Measurements from ENCODE around the gene FURIN.
"Not testable (repeated sequence)": the region's sequence is repeated elsewhere in the genome, so short reads cannot be mapped to it uniquely, and the experiment has no call there.

The FURIN gene

DNA sequence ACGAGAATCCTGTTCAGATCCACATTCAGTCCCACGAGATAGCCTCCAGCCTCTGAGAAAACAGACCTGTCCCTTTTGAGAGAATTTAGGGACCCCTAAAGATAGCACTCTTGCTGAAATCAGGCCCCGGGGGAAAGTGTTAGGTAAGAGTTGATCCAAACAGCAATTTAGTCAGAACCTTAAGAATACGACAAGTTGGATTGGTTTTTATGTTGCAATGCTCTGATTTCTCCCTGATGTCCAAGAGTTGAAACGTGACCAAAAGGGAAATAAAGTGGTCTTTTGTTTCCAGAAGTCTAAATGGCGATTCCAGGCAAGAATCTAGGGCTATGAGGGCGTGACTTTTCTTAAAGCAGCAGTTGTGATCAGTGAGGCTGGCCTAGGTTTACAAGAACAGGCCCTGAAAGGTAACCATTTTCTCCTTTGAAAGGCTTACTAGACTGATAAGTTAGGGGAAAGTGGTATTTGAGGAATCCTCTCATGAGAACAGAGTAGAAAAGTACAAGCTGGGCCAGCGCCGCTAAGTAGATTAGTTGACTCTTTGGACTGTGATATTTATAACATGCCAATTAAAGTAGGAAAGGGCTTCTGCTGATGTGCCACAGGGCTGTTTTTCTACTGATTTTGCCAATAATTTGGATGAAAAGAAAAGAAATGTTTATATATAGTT, 39.6 kb downstream of the FURIN start:
- Histone ChIP-seq H3K9me3 (ENCODE audit: control insufficient read depth in 1 of 2, low read length in 2 of 2) (no peaks in the 10 kb centered on the region), H3K27ac (ENCODE audit: low read length) (no peak overlapping the region), H3K27me3 (ENCODE audit: low read depth, low read length) (no peaks in the 10 kb centered on the region), H3K4me3 (ENCODE audit: low read depth in 1 of 2, low read length in 2 of 2) (no peak overlapping the region), H3K36me3 (ENCODE audit: control insufficient read depth in 1 of 2, insufficient read depth in 2 of 2, low read length in 2 of 2) (peaks cover 57 to 77% of the 10 kb centered on the region in 2 donors), H3K4me1 (ENCODE audit: control insufficient read depth in 1 of 2, insufficient read depth in 2 of 2, low read length in 2 of 2) (peaks cover 8 to 11% of the 10 kb centered on the region in 2 donors)

DNA sequence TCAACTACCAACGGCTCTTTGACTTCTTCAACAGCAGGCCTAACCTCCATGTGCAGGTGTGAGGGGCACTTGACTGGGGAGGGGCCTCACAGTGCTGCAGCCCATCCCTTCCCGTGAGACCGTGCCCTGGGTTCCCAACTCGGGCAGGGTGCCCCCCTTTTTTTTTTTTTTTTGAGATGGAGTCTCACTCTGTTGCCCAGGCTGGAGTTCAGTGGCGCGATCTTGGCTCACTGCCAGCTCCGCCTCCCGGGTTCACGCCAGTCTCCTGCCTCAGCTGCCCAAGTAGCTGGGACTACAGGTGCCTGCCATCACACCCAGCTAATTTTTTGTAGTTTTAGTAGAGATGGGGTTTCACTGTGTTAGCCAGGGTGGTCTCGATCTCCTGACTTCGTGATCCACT, 41.1 kb downstream of the FURIN start:
- H3K4me3 ChIP-seq (ENCODE audit: low read depth in 1 of 2, low read length in 2 of 2); H3K27me3 ChIP-seq (ENCODE audit: low read depth, low read length); H3K9me3 ChIP-seq (ENCODE audit: control insufficient read depth in 1 of 2, low read length in 2 of 2); H3K4me1 ChIP-seq (ENCODE audit: control insufficient read depth in 1 of 2, insufficient read depth in 2 of 2, low read length in 2 of 2); H3K27ac ChIP-seq (ENCODE audit: low read length): not testable (repeated sequence)
- peaks cover 67 to 91% of the 10 kb centered on the region in 2 donors for H3K36me3 ChIP-seq (ENCODE audit: control insufficient read depth in 1 of 2, insufficient read depth in 2 of 2, low read length in 2 of 2)

DNA sequence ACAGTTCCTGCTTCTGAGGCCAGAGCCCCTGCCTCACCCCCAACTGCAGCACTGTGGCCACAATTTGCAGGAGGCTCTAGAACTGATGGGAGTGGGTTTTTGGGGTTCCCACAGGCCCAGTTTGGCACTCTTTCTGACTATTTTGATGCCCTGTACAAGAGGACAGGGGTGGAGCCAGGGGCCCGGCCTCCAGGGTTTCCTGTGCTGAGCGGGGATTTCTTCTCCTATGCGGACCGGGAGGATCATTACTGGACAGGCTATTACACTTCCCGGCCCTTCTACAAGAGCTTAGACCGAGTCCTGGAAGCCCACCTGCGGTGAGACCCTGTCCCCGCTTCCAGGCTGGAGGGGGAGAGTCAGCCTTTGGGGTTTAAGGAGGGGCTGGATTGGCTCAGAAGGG, 41.6 kb downstream of the FURIN start:
- no peak overlapping the region for H3K27ac ChIP-seq (ENCODE audit: low read length)
- no peaks in the 10 kb centered on the region for H3K27me3 ChIP-seq (ENCODE audit: low read depth, low read length)
- no peak overlapping the region for H3K4me3 ChIP-seq (ENCODE audit: low read depth in 1 of 2, low read length in 2 of 2)
- H3K9me3 ChIP-seq (ENCODE audit: control insufficient read depth in 1 of 2, low read length in 2 of 2): no peaks in the 10 kb centered on the region
- peaks cover 70 to 97% of the 10 kb centered on the region in 2 donors for H3K36me3 ChIP-seq (ENCODE audit: control insufficient read depth in 1 of 2, insufficient read depth in 2 of 2, low read length in 2 of 2)
- H3K4me1 ChIP-seq (ENCODE audit: control insufficient read depth in 1 of 2, insufficient read depth in 2 of 2, low read length in 2 of 2): peaks cover 0 to 4% of the 10 kb centered on the region in 2 donors

DNA sequence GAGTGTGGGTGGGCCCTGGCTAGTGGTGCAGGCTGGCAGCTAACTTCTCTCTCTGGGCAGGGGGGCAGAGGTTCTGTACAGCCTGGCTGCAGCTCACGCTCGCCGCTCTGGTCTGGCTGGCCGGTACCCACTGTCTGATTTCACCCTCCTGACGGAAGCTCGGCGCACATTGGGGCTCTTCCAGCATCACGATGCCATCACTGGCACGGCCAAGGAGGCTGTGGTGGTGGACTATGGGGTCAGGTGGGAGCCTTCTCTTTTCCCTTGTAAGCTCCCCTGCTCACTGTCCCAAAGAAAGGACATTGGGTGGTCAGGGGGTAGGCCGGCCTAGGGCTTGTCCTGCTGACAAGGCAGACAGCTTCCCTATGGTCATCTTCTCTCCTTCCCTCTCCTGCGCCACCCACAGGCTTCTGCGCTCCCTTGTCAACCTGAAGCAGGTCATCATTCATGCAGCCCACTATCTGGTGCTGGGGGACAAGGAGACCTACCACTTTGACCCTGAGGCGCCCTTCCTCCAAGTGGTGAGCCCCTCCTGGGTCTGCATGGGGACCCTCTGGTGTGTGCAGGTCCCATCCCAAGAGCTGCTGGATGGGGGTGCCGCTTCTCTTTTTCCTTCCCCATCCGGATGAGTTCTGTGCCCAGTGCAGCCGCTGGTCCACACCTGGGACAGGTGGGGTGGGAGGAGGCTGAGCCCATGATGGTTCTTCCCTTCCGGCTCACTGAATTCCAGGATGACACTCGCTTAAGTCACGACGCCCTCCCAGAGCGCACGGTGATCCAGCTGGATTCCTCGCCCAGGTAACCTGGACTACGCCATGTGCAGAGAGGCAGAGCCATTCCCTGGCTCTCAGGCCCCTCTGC, 42.3 kb downstream of the FURIN start:
- H3K9me3 ChIP-seq (ENCODE audit: control insufficient read depth in 1 of 2, low read length in 2 of 2): no peaks in the 10 kb centered on the region
- peaks cover 0 to 4% of the 10 kb centered on the region in 2 donors for H3K4me1 ChIP-seq (ENCODE audit: control insufficient read depth in 1 of 2, insufficient read depth in 2 of 2, low read length in 2 of 2)
- H3K36me3 ChIP-seq (ENCODE audit: control insufficient read depth in 1 of 2, insufficient read depth in 2 of 2, low read length in 2 of 2): peaks cover 72 to 96% of the 10 kb centered on the region in 2 donors
- no peaks in the 10 kb centered on the region for H3K27me3 ChIP-seq (ENCODE audit: low read depth, low read length)
- no peak overlapping the region for H3K4me3 ChIP-seq (ENCODE audit: low read depth in 1 of 2, low read length in 2 of 2)
- H3K27ac ChIP-seq (ENCODE audit: low read length): no peak overlapping the region

DNA sequence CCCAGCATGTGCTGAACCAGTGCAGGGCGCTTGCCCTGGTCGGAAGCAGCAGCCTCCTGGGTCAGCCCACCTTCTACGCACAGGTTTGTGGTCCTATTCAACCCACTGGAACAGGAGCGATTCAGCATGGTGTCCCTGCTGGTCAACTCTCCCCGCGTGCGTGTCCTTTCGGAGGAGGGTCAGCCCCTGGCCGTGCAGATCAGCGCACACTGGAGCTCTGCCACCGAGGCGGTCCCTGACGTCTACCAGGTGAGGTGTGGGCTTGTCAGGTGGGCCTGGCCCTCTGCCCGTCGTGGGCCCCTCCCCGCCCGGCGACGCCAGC, 42.9 kb downstream of the FURIN start:
- Histone ChIP-seq H3K36me3 (ENCODE audit: control insufficient read depth in 1 of 2, insufficient read depth in 2 of 2, low read length in 2 of 2) (peaks cover 68 to 96% of the 10 kb centered on the region in 2 donors), H3K9me3 (ENCODE audit: control insufficient read depth in 1 of 2, low read length in 2 of 2) (no peaks in the 10 kb centered on the region), H3K27ac (ENCODE audit: low read length) (no peak overlapping the region), H3K4me1 (ENCODE audit: control insufficient read depth in 1 of 2, insufficient read depth in 2 of 2, low read length in 2 of 2) (peaks cover 0 to 4% of the 10 kb centered on the region in 2 donors), H3K4me3 (ENCODE audit: low read depth in 1 of 2, low read length in 2 of 2) (no peak overlapping the region), H3K27me3 (ENCODE audit: low read depth, low read length) (no peaks in the 10 kb centered on the region)

DNA sequence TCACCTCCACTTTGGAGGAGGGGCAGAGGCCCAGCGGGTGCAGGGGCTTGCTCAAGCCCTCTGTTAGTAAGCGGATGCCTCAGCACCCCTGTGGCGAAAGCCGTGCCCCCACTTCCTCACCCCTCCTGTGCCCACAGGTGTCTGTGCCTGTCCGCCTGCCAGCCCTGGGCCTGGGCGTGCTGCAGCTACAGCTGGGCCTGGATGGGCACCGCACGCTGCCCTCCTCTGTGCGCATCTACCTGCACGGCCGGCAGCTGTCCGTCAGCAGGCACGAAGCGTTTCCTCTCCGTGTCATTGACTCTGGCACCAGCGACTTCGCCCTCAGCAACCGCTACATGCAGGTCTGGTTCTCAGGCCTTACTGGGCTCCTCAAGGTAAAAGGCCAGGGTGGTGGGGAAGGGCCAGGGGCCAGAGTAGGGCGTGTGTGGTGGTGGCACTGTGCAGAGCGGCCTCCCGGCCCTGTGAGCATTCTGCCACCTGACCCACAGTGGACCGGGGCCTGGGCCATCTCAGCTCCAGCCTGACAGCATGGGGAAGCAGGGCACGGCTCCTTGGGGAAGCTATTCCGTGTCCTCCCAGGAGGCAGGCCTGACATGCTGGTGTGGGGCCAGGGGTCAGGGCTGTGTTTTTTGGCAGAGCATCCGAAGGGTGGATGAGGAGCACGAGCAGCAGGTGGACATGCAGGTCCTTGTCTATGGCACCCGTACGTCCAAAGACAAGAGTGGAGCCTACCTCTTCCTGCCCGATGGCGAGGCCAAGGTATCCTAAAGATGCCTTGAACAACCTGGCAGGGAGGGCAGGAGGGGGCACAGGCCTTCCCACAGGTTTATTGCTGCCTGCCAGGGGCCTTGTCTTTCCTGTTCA, 43.8 kb downstream of the FURIN start:
- Histone ChIP-seq H3K4me1 (ENCODE audit: control insufficient read depth in 1 of 2, insufficient read depth in 2 of 2, low read length in 2 of 2) (peaks cover 0 to 4% of the 10 kb centered on the region in 2 donors), H3K27me3 (ENCODE audit: low read depth, low read length) (no peaks in the 10 kb centered on the region), H3K4me3 (ENCODE audit: low read depth in 1 of 2, low read length in 2 of 2) (no peak overlapping the region), H3K27ac (ENCODE audit: low read length) (no peak overlapping the region), H3K36me3 (ENCODE audit: control insufficient read depth in 1 of 2, insufficient read depth in 2 of 2, low read length in 2 of 2) (peaks cover 71 to 95% of the 10 kb centered on the region in 2 donors), H3K9me3 (ENCODE audit: control insufficient read depth in 1 of 2, low read length in 2 of 2) (no peaks in the 10 kb centered on the region)

DNA sequence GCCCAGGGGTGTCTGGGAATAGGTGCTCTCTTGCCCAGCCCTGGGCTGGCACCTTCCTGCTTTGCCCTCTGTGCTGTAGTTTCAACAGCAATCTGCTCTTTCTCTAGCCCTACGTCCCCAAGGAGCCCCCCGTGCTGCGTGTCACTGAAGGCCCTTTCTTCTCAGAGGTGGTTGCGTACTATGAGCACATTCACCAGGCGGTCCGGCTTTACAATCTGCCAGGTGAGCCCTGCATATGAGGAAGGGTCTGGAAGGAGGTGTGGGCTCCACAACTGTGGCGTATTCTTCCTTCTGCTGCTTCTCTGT, 44.3 kb downstream of the FURIN start:
- Histone ChIP-seq H3K4me3 (ENCODE audit: low read depth in 1 of 2, low read length in 2 of 2) (no peak overlapping the region), H3K9me3 (ENCODE audit: control insufficient read depth in 1 of 2, low read length in 2 of 2) (no peaks in the 10 kb centered on the region), H3K27me3 (ENCODE audit: low read depth, low read length) (no peaks in the 10 kb centered on the region), H3K4me1 (ENCODE audit: control insufficient read depth in 1 of 2, insufficient read depth in 2 of 2, low read length in 2 of 2) (peaks cover 0 to 4% of the 10 kb centered on the region in 2 donors), H3K27ac (ENCODE audit: low read length) (no peak overlapping the region), H3K36me3 (ENCODE audit: control insufficient read depth in 1 of 2, insufficient read depth in 2 of 2, low read length in 2 of 2) (peaks cover 71 to 94% of the 10 kb centered on the region in 2 donors)

DNA sequence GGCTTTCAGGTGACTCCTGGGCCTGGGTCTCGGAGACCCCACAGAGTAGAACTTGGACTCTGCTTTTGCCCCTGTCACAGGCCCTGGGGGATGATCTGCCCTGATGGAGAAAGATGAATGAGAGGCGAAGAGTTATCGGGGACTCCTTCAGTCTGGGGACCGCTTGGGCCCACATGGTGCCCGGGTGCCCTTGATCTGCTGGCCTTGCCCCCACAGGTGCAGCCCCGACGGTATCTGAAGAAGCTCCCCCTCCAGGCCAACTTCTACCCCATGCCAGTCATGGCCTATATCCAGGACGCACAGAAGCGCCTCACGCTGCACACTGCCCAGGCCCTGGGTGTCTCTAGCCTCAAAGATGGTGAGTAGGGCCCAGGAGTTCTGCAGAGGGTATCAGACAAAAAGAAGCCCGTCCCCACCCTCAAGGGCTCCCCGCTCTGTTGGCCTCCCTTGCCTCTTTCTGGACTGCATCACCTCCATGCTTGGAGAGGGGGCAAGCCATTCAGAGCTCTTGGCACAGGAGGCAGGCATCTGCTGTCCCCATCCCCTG, 45.1 kb downstream of the FURIN start:
- H3K4me1 ChIP-seq (ENCODE audit: control insufficient read depth in 1 of 2, insufficient read depth in 2 of 2, low read length in 2 of 2): no peaks in the 10 kb centered on the region
- H3K9me3 ChIP-seq (ENCODE audit: control insufficient read depth in 1 of 2, low read length in 2 of 2): no peaks in the 10 kb centered on the region
- no peak overlapping the region for H3K4me3 ChIP-seq (ENCODE audit: low read depth in 1 of 2, low read length in 2 of 2)
- H3K36me3 ChIP-seq (ENCODE audit: control insufficient read depth in 1 of 2, insufficient read depth in 2 of 2, low read length in 2 of 2): peaks cover 73 to 97% of the 10 kb centered on the region in 2 donors
- H3K27ac ChIP-seq (ENCODE audit: low read length): no peak overlapping the region
- no peaks in the 10 kb centered on the region for H3K27me3 ChIP-seq (ENCODE audit: low read depth, low read length)

DNA sequence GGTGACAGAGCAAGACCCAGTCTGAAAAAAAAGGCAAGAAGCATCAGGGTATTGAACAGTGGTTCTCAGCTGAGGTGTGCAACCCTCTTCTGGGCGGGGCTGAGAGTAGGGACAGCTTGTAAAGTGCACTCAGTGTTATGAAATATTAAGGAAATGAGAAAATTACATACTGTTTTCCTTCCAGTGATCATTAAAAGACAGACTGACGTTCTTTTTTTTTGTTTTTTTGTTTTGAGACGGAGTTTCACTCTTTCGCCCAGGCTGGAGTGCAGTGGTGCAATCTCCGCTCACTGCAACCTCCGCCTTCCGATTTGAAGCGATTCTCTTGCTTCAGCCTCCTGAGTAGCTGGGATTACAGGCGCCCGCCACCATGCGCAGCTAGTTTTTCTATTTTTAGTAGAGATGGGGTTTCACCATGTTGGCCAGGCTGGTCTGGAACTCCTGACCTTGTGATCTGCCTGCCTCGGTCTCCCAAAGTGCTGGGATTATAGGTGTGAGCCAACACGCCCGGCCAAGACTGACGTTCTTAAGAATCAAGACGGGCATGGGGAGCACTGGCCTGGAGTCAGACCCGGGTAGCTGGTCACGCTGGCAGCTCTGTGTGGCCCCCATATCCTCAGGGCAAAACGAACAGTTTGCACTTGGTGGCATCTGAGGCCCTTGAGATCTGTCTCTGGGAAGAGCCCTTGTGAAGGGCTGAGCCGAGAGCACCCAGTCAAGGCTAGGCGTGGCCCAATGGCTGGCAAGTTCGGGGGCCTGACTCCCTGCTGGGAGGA, 46.1 kb downstream of the FURIN start:
- Histone ChIP-seq H3K9me3 (ENCODE audit: control insufficient read depth in 1 of 2, low read length in 2 of 2) (no peaks in the 10 kb centered on the region), H3K36me3 (ENCODE audit: control insufficient read depth in 1 of 2, insufficient read depth in 2 of 2, low read length in 2 of 2) (peaks cover 82 to 97% of the 10 kb centered on the region in 2 donors), H3K4me1 (ENCODE audit: control insufficient read depth in 1 of 2, insufficient read depth in 2 of 2, low read length in 2 of 2) (no peaks in the 10 kb centered on the region), H3K4me3 (ENCODE audit: low read depth in 1 of 2, low read length in 2 of 2) (no peak overlapping the region), H3K27me3 (ENCODE audit: low read depth, low read length) (no peaks in the 10 kb centered on the region), H3K27ac (ENCODE audit: low read length) (no peak overlapping the region)

DNA sequence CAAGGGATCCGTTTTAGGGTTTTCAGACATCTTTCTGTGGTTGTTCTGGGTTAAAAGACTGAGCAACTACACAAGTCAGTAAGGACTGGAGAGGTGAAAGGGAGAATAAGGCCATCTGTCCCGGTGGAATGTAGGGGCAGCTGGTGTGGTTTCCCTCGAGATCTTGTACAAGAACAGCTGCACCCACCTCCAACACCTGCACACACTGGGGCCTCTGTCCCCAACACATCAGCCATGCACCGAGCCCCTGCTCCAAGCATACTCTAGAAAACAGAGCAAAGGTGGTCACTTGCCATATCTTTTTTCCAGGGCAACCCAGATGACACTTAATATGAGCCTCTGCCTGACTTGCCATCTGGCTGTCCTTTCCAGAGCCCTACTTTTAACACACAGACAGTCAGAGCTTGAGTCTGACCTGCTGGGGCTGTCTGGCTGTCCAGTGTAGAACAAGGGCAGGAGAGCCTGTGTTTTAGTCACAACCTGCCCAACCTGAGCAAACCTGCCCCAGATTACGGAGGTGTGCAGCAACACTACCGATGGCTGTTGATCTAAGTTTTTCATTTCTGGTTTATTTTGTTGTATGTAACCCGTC, 46.9 kb downstream of the FURIN start:
- H3K4me1 ChIP-seq (ENCODE audit: control insufficient read depth in 1 of 2, insufficient read depth in 2 of 2, low read length in 2 of 2): no peaks in the 10 kb centered on the region
- H3K36me3 ChIP-seq (ENCODE audit: control insufficient read depth in 1 of 2, insufficient read depth in 2 of 2, low read length in 2 of 2): peaks cover 85 to 97% of the 10 kb centered on the region in 2 donors
- H3K27me3 ChIP-seq (ENCODE audit: low read depth, low read length): no peaks in the 10 kb centered on the region
- peak overlapping the region; percentile 16 for H3K27ac ChIP-seq (ENCODE audit: low read length)
- no peaks in the 10 kb centered on the region for H3K9me3 ChIP-seq (ENCODE audit: control insufficient read depth in 1 of 2, low read length in 2 of 2)
- no peak overlapping the region for H3K4me3 ChIP-seq (ENCODE audit: low read depth in 1 of 2, low read length in 2 of 2)
